ENCODE results near the gene LRRC7. TPM values are rescaled to one million over a fixed set of nuclear protein-coding genes. Genes with fewer than 3 reads are reported as not detected.

Gene LRRC7
- total and polyA plus RNA-seq, 2 of the 8 experiments (the other 6 are each of a cell fraction or from before 2014, with no cell fraction given), result 0.03 to 0.17 TPM

DNA sequence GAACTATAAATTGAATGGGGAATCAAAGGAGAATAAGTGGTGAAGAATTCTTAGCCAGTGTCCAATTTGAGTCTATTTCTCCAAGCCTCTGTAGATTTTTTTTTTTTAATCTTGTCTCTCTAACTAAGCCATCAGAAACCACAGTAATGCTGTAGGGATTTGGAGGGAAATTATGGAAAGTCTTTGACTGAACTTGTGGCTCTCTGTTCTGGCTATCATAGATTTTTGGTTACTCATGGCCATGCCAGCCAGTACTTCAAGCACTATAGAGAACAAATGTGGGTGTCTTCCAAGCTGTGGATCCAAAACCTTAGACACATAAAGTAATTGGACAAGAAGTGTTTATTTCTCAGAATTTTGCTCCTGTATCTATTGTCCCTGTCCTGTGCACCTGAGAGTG, 489.8 kb downstream of the LRRC7 start:
- no peaks in the 10 kb centered on the region for H3K9me3 ChIP-seq (ENCODE audit: insufficient read depth in 2 of 2, low read depth in 1 of 2, low read length in 1 of 2)
- H3K36me3 ChIP-seq (ENCODE audit: control insufficient read depth in 2 of 4, insufficient read depth in 4 of 4, low read length in 3 of 4), result no peaks in the 10 kb centered on the region
- no peaks in the 10 kb centered on the region for H3K27me3 ChIP-seq (replicated peaks in 1 of 4; ENCODE audit: control insufficient read depth in 3 of 4, extremely low read depth in 1 of 4, insufficient read depth in 3 of 4, low read length in 3 of 4)
- H4K5ac ChIP-seq (ENCODE audit: insufficient read length, low read depth, low read length), result no peak overlapping the region
- no peak overlapping the region for H2BK12ac ChIP-seq (ENCODE audit: low read depth, low read length)
- H3K79me1 ChIP-seq (ENCODE audit: low read depth, low read length), result no peaks in the 10 kb centered on the region
- no peak overlapping the region for H3K14ac ChIP-seq (ENCODE audit: insufficient read length)
- no peak overlapping the region for H2BK5ac ChIP-seq (ENCODE audit: low read depth, low read length)
- no peak overlapping the region for H4K91ac ChIP-seq (replicated peaks; ENCODE audit: insufficient read length, low read length)
- ChIA-PET POLR2A (ENCODE audit: partially characterized antibody) (no interaction called here), CTCF (ENCODE audit: partially characterized antibody) (no interaction called here)
- H3K23ac ChIP-seq (ENCODE audit: insufficient read length), result no peak overlapping the region
- no peak overlapping the region for H2BK120ac ChIP-seq (replicated peaks; ENCODE audit: low read depth, low read length)
- no peak overlapping the region for H2BK15ac ChIP-seq (ENCODE audit: low read length)
- no peaks in the 10 kb centered on the region for H3K79me2 ChIP-seq (ENCODE audit: control insufficient read depth in 1 of 2, insufficient read depth in 2 of 2, low read length in 2 of 2)
- H4K20me1 ChIP-seq (replicated peaks in 1 of 2; ENCODE audit: control insufficient read depth in 1 of 2, insufficient read depth in 2 of 2, low read length in 2 of 2), result no peaks in the 10 kb centered on the region
- H2AK5ac ChIP-seq (ENCODE audit: low read depth, low read length), result no peak overlapping the region
- no peak overlapping the region for H3K4ac ChIP-seq (replicated peaks; ENCODE audit: insufficient read length, low read depth, low read length)
- no peak overlapping the region for H3K4me3 ChIP-seq (ENCODE audit: extremely low read depth in 1 of 4, insufficient read depth in 2 of 4, low read depth in 3 of 4, low read length in 4 of 4)
- no peak overlapping the region for H2AFZ ChIP-seq (ENCODE audit: low read length)
- H3K23me2 ChIP-seq (ENCODE audit: low read depth, low read length), result no peaks in the 10 kb centered on the region
- no peak overlapping the region for H3K18ac ChIP-seq (ENCODE audit: extremely low read depth, low read length)
- H4K8ac ChIP-seq (ENCODE audit: extremely low read depth, insufficient read depth, low read length), result no peak overlapping the region
- no peak overlapping the region for H2BK20ac ChIP-seq (ENCODE audit: low read length)
- H3K9ac ChIP-seq (replicated peaks in 1 of 4; ENCODE audit: extremely low read depth in 1 of 4, low read depth in 3 of 4, low read length in 3 of 4), result no peak overlapping the region
- H3K4me1 ChIP-seq (replicated peaks in 1 of 4; ENCODE audit: control insufficient read depth in 3 of 4, insufficient read depth in 4 of 4, low read length in 3 of 4), result no peaks in the 10 kb centered on the region
- H3K56ac ChIP-seq (replicated peaks; ENCODE audit: insufficient read length, low read depth, low read length), result no peak overlapping the region
- no peak overlapping the region for H3K27ac ChIP-seq (ENCODE audit: low read depth, low read length)
- H3K4me2 ChIP-seq (ENCODE audit: insufficient read depth in 1 of 2, low read depth in 2 of 2, low read length in 2 of 2), result no peak overlapping the region
- DNase-seq (ENCODE audit: low read depth in 1 of 2, low spot score in 2 of 2), result no peak
- FAIRE-seq, result no peak
- no peak for TF ChIP-seq SUZ12 (IDR thresholded peaks at IDR 0.05; ENCODE audit: low read length)
- no peak for TF ChIP-seq SP1 (IDR thresholded peaks at IDR 0.05; ENCODE audit: low read depth, low read length)
- no peak for TF ChIP-seq RFX5 (IDR thresholded peaks at IDR 0.05; ENCODE audit: borderline replicate concordance, low read depth, low read length)
- TF ChIP-seq HDAC6 (IDR thresholded peaks at IDR 0.05; ENCODE audit: low read depth, low read length), result no peak
- no peak for TF ChIP-seq ASH2L (IDR thresholded peaks at IDR 0.05; ENCODE audit: low read length)
- no peak for TF ChIP-seq NANOG (IDR thresholded peaks at IDR 0.05; ENCODE audit: insufficient read depth, low read depth, low read length, poor library complexity, severe bottlenecking)
- no peak for TF ChIP-seq GABPA (IDR thresholded peaks at IDR 0.05; ENCODE audit: borderline replicate concordance, insufficient read depth, low read length)
- TF ChIP-seq CHD1 (IDR thresholded peaks at IDR 0.05; ENCODE audit: low read depth, low read length), result no peak
- no peak for TF ChIP-seq MAFK (IDR thresholded peaks at IDR 0.05; ENCODE audit: low read depth, low read length)
- TF ChIP-seq CHD2 (IDR thresholded peaks at IDR 0.05; ENCODE audit: low read length), result no peak
- TF ChIP-seq TAF7 (optimal IDR thresholded peaks at IDR 0.05; ENCODE audit: borderline replicate concordance, low read depth, low read length), result no peak
- TF ChIP-seq CBX5 (IDR thresholded peaks at IDR 0.05; ENCODE audit: low read depth, low read length), result no peak
- no peak for TF ChIP-seq CTCF (IDR thresholded peaks at IDR 0.05; ENCODE audit: control extremely low read depth in 1 of 3, insufficient read depth in 1 of 3, low read depth in 1 of 3, low read length in 3 of 3)
